GM15510 (cell line): ENCODE measurements around the gene FNBP1L.

ENCODE experiments used
- POLR2A ChIP-seq: IDR thresholded peaks from 3 replicates; pipeline ENCODE4 v1.6.1; 2011; ENCODE audit warnings: borderline replicate concordance; ENCODE audit not compliant: insufficient read length; ENCODE audit errors: extremely low read depth

FNBP1L gene

GRCh38 chr1:93447481-93448291, at the start of gene FNBP1L:
Gene FNBP1L, plus strand, starts transcription at chr1:93448118. Its CDS starts 164 bp downstream, at chr1:93448282.
- TF ChIP-seq POLR2A, result no peak

GRCh38 chr1:93399781-93400180, 48.1 kb upstream of the FNBP1L start:
- no peak for TF ChIP-seq POLR2A

- no peak for TF ChIP-seq POLR2A
Observed at GRCh38 chr1:93408203-93408602, 39.7 kb upstream of the FNBP1L start.

- TF ChIP-seq POLR2A, result no peak
Observed at GRCh38 chr1:93411000-93411399, 36.9 kb upstream of the FNBP1L start.

- no peak for TF ChIP-seq POLR2A
Observed at GRCh38 chr1:93414749-93415148, 33.2 kb upstream of the FNBP1L start.

GRCh38 chr1:93415296-93415695, 32.6 kb upstream of the FNBP1L start:
- no peak for TF ChIP-seq POLR2A

GRCh38 chr1:93416183-93416582, 31.7 kb upstream of the FNBP1L start:
- TF ChIP-seq POLR2A, result no peak

- no peak for TF ChIP-seq POLR2A
Observed at GRCh38 chr1:93419344-93419743, 28.6 kb upstream of the FNBP1L start.

- TF ChIP-seq POLR2A, result no peak
Observed at GRCh38 chr1:93420400-93420799, 27.5 kb upstream of the FNBP1L start.

GRCh38 chr1:93426181-93426580, 21.7 kb upstream of the FNBP1L start:
- TF ChIP-seq POLR2A, result no peak

- no peak for TF ChIP-seq POLR2A
Observed at GRCh38 chr1:93427656-93428055, 20.3 kb upstream of the FNBP1L start.

- no peak for TF ChIP-seq POLR2A
Observed at GRCh38 chr1:93433407-93433961, 14.4 kb upstream of the FNBP1L start.

- TF ChIP-seq POLR2A, result no peak
Observed at GRCh38 chr1:93434088-93434487, 13.8 kb upstream of the FNBP1L start.

- no peak for TF ChIP-seq POLR2A
Observed at GRCh38 chr1:93434987-93435386, 12.9 kb upstream of the FNBP1L start.

- TF ChIP-seq POLR2A, result no peak
Observed at GRCh38 chr1:93435443-93435842, 12.5 kb upstream of the FNBP1L start.

- TF ChIP-seq POLR2A, result no peak
Observed at GRCh38 chr1:93436496-93436895, 11.4 kb upstream of the FNBP1L start.
